Activated effector memory CD4-positive, alpha-beta T cell treated with Interleukin-2 at 50 U/mL for 16 hours (primary cell): ENCODE results near the gene TRERF1.
"Not testable (repeated sequence)": the region's sequence is repeated elsewhere in the genome, so short reads cannot be mapped to it uniquely, and the experiment has no call there.

Source experiments
- DNase-seq: peaks from one replicate; pipeline ENCODE4 v3.0.0-alpha.2; 2020

TRERF1 gene

DNA sequence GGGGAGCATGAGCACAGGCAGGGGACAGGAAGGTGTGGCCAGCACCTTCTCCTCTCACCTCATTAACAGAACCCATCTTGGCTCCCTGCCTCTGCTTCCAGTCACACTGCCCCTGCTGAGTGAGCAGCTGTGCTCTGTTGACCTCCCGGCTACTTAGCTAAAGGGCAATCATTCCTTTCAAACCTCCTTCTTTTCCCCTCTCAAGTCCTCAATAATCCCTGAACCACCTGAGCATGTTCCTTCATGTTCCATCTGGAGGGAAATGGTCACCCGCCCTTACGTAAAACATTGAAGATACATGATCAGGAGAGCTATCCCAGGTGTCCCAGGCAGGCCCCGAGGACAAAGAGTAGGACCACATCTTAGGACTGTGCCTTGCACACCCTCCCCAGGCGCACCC lies 212.4 kb downstream of the TRERF1 start:
- DNase-seq: no peak

DNA sequence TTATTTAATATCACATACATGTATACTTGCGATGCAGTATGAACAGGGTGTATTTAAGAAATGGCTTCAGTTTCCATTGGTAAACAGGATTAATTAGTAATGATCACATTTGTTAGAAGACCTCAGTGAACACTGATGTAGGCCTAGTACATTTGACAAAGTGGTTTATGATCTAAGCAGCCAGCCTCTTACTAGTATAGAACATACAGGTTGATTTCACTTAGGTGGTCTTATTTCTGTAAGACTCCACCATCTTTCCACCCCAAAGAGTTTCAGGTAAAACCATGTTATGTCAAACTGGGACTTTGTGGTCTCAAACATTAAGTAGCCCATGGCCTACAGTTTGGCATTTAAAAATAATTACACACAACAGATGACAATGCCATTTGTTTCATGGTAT lies 213.9 kb downstream of the TRERF1 start:
- no peak for DNase-seq

DNA sequence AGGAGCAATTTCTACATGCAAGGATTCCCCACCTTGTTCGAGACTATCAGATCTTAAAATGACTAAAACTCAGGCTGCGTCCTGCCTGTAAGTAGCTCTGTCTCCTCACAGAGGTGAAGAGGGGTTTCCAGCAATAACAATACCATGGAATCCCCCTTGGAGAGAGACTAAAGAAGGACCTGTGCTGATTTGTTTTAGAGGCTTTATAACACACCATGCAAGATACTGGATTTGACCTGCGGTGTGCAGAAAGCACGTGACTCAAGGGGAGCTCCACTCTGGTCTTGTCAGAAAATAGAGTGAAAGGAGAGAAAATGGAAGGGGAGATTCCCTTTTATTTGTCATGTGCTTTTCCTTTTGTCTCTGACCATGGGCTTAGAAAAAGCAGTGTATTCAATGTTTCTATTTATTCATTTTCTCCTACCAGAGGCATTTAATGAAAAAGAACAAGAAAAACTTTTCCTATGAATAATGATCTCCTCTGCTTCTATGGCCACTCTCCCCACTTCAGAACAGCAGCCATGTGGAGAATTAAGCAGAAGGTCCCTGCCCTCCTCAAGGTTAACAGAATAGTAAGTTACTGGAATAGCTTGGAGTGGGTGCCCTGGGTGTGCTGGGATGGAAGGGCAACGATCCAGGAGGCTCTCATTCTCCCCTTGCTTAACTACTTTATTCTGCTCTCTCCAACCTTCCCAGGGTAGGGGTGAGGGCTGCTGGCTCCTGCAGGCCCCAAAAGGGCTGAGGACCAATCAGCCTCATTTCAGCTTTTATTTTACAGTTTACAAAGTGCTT lies 214.8 kb downstream of the TRERF1 start:
- no peak for DNase-seq

DNA sequence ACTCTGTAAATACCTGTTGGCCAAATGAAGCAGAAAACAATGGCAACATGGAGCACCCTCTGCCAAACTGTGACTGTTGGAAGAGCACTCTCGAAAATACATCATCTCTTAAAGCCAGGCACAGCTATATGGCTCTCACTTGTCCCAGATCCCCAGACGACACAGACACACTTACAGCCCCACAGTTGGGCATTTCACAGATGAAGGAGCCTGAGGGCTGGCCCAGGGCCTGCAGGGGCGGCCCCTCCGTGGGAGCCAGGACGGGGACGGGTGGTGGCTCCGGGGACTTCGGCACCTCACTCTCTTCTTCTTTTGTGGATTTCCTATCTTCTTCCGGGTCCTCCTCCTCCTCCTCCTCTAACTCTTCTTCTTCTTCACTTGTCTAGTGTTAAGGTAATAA lies 215.7 kb downstream of the TRERF1 start:
- DNase-seq: no peak

DNA sequence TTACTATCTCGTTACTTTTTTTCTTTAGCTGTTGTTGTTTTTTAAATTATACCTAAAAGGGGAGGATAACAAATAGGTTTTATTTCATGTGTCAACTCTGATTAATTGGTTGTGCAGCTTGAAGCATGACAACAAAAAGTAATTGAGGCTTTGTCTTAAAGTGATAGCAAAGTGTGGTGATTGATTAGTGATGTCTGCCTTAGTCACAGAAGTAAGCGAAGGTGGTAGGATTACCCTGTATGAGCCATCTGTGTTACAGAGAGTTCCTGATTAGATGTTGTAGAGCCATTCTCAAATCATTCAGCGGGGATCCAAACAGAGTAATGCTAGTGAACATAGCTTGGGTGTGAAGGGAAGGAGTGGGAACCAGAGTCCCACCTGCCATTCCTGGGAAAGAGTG lies 219.7 kb downstream of the TRERF1 start:
- DNase-seq: no peak

DNA sequence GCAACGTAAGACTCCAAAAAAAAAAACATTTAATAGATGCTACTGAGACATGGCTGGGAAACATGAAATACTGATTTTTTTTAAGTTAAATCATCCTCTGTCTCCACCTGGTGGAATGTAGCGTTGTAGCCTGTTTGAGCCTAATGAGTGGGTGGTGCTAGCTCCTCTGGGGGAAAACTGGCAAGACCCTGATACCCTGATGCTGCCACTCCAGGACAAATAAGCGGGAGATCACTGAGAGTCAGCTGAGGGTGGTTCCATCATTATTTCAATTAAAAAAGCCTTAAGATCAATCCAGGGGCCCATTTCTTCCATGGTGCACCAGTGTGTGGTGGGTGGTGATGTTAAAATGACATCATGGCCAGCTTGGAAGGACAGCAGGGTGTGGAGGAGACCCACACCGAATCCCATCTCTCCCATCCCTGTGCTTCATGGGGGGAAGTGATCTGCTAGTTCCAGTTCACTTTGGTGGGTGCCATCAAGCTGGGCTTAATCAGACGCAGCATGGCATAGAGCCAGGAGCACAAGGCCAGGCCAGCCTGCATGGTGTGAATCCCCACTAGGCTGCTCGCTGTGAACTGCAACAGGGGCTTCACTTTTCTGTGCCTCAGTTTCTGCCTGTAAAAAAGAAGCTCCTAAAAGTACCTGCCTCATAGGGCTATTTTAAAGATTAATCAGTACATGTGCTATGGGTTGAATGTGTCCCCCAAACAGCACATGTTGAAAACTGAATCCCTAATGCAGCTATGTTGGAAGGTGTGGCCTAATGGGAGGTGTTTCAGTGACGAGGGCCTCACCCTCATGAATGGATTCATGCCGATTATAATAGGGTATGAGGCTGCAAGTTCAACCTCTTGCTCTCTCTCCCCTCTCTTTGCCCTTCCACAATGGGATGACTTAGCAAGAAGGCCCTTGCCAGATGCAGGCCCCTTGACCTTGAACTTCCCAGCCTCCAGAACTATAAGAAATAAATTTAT lies 221.1 kb downstream of the TRERF1 start:
- no peak for DNase-seq

DNA sequence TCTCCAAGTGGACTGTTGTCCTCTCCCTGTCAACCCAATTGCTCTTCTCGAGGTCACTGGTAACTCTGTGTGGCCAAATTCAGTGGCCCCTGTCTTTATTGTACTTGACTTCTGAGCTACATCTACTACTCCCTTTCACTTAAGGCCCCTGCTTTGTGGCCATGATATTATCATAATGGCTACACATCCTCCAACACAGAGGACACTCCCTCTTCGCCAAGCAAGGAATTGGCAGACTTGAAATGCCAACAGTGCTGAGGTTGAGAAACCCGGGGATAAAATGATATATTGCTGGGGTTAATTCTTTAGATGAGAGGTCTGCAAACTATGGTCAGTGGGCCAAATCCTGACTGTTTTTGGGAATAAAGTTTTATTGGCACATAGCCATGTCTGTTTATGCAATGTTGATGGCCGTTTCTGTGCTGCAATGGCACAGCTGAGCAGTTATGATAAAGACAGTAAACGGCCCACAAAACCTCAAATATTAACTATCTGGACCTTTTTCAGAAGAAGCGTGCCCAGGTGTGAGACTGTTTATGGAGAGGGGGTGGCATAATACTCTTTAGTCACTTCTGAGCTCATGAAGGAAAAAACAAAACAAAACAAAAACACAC lies 222.1 kb downstream of the TRERF1 start:
- DNase-seq: no peak

DNA sequence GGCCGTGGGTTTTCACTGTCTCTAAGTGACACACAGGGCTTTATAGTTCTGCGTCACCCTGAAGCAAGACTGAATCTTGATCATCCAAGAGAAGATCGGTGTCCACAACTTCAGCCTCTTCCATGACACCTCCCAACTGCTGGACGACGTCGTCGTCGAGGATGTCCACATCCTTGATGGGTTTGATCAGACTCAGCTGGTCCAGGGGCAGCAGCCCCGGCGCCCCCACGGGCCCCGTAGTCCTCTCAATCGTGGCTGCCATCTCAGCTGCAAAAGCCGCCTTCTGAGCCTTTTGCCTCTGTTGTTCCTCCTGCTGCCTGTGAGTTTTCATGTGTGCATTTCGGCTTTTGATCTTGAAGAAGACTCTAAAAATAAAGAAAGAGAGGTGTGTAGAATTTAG lies 223.4 kb downstream of the TRERF1 start:
- no peak for DNase-seq

DNA sequence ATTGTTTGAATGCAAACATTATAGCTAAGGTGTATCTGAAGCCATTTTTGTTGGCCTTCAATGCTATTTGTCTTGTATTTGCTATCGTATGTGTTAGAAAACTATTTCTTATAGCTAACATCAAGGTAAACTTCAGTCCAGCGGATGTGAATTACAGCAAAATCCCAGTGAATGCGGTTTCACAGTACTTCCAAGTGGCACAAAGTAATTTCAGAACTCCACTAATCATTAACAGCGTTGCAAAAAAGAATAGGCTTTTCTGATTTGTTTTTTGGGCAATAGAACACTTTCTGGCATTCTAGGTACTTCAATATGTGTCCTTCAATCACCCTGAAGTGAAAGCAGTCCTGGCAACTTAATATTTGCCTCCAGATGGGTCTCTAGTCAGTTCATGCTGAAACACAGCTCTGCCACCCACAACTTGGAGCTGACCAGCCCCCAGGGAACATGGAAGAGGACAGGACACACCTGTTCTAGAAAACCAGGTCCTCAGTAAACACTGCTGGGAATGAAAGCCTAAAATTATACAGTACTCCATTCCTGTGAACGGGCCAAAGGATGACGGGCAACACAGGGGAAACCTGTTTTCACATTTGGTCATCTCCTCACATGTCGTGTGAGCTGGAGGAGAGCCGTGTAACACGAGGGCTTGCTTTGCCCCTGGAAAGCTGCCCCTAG lies 224.4 kb downstream of the TRERF1 start:
- no peak for DNase-seq

DNA sequence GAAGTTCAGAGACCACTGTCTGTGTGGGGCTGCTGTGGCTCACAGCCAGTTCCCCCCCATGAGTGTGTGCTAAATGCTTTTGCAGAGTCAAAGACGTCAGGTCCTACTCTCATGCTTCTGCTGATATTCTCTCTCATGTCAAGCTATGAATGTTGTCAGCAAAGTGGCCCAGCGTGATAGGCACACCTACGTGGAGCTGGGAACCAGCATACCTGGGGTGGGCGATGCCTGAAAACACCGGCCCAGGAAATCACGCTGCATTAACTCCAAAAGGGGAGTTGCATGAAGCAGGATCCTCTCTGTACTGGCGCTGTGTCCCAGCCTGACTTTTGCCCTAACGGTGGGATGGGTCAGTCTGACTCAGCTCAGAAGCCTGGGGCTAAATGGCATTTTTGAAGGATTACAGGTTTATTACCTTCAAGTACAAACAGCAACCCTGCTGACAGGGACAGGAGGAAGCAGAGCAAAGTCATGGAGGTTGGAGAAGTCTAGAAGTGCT lies 225.0 kb downstream of the TRERF1 start:
- no peak for DNase-seq

DNA sequence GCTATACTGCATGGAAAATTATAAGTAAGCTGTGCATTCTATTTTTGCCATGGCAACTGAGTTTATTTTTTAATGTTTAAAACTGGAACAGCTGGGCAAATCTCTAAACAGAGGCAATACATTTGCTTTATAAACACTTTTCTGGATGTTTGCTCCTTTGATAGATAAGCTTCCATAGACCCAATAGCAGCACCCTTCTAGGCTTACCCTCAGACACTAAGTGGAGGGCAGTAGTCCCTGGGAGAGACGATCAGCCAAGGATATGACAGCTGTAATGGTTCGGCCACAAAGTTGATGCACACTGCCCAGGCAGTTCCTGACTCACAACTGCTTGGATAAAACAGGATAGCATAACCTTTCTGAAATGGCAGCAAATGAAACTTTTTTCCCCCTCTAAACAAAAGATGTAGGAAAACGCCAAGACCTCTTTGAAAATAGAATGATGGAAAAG lies 225.5 kb downstream of the TRERF1 start:
- no peak for DNase-seq

DNA sequence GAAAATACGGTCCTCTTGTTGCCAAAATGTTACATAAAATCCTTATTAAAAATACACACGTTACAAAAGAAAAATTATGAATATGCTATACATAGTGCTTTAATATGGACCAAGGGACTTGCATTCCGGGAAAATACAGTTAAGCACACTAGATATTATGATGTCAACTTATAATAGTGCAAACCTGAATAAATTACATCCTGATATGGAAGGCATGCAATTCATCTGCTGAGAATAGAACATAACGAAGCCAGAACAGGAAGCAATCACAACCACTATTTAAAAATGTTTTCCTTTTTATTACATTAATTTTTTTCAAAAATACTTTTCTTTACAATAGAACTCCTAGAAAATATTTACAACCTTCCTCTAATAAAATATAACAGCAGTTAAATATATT lies 226.3 kb downstream of the TRERF1 start:
- no peak for DNase-seq

DNA sequence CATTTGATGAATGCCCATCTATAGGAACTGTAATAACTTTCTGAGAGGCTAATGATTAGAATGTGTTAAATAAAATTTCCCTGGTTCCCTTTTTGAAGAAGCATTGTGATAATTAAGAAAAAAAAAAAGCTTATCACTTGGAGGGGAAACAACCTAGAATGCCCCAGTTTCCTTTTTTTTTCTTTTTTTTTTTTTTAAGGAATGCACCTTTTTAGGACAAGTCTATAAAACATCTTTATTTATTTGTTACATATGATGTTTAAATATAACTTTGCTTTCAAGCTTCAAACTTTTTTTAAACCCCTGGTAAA lies 226.7 kb downstream of the TRERF1 start:
- DNase-seq: no peak

DNA sequence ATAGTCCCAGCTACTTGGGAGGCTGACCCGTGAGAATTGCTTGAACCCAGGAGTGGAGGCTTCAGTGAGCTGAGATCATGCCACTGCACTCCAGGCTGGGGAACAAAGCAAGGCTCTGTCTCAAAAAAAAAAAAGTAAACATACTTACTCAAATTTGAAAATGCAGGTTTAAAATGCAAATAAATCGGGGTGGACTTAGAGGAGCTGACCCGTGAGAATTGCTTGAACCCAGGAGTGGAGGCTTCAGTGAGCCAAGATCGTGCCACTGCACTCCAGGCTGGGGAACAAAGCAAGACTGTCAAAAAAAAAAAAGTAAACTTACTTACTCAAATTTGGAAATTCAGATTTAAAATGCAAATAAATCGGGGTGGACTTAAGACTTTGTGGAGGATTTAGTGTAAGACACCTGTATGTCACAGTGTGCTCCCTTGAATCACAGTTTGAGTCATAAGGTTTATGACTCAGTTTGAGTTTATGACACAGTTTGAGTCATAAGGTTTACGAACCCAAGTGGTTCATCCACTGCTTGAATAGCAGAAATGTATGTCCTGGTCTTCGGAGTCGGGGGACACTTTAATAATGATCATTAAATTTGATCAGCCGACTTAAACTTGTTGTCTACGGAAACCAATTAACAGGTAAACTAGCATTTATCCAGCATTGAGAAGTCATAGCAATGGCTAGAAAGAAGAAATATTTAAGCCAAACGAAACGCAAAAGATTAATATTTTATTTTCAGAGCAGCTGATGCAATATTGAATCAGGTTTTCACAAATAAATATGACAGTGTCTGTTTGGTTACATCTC lies 227.3 kb downstream of the TRERF1 start:
- no peak for DNase-seq

DNA sequence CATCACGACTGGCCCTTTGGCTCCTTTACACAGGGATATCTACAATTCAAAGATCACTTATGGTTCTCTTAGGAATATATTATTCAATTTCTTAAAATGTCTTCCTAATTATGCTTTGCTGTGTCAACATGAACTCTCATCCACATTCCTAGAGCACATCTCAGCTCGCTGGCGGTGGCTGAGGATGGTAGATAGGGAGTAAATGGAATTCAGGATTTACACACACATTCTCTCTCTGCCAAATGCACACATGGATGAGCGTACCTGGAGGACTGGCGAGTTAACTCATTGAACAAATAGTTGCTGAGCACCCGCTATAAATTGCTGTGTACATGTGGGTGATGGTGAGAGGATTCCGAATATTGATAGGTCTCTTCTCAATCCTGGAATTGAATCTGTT lies 229.3 kb downstream of the TRERF1 start:
- DNase-seq: no peak

DNA sequence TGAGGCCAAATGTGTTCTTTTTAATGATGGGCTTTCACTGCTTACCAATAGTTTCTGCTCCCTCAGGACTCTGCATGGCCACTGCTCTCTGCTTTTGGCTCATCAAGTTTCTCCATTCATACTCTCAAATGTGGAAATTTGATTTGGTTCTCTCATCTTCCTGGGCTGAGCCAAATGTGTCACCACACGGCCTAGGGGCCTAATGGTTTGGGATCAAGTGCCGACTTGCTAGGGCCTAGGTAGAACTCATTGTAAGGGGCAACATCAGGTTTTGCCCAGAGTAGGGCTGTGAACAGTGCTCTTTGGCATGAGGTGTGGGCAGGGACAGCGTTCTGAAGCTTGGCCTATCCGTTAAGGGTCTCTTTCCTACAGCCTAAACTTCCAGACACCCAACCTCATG lies 230.2 kb downstream of the TRERF1 start:
- DNase-seq: no peak

DNA sequence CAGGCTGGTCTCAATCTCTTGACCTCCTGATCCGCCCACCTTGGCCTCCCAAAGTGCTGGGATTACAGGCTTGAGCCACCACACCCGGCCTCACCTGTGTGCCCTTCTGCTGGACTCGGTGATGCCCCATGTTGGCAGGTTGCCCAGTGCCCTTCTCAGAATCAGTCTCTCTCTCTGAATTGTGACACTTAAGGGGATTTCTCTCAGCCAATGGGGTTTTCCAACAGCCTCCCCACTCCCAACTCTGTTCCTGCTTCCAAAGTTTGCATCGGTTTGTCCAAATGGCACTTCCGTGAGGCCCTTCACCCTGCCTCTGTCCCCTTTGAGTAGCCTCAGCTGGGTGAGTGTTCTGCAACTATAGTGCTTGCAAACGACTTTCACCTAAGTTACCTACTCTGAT lies 230.9 kb downstream of the TRERF1 start:
- DNase-seq: no peak

DNA sequence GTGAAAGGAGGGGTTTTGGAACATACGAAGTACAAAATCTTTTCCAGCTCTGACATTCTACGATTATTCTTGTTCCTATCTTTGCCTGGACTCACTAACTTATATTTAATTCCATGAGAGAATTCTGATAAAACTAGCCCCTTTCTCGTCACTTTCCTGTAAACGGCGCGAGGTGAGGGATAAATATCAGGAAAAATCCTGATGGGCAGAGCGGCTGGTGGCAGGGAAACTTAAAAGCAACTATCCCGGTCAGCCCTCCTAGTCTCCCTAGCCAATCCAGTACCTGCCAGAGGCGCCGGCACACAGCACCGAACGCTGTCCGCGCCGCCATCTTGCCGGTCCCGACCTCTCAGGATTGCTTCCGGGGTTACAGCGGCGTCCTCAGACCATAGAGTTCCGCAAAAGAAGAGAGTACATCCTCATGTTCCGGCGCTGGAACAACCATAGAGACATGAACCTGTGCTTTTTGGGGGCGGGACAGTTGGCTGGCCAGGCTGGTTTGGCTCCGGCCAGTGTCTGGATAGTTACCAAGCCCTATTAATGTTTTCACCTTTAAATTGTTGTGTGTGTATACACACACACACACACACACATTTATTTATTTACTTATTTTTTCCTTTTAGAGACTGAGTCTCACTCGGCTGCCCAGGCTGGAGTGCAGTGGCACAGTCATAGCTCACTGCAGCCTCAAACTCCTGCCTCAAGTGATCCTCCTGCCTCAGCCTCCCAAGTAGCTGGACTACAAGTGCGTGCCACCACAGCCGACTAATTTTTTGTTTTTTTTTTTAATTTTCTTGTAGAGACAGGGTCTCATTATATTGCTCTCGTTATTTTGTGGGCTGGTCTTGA lies 234.0 kb downstream of the TRERF1 start, which contains the start of gene MRPS10:
Gene MRPS10, minus strand, starts transcription at position 343 of the 849 bp plus-strand sequence. Its CDS starts 12 bp downstream, at position 331.
- DNase-seq: peak; percentile 83

DNA sequence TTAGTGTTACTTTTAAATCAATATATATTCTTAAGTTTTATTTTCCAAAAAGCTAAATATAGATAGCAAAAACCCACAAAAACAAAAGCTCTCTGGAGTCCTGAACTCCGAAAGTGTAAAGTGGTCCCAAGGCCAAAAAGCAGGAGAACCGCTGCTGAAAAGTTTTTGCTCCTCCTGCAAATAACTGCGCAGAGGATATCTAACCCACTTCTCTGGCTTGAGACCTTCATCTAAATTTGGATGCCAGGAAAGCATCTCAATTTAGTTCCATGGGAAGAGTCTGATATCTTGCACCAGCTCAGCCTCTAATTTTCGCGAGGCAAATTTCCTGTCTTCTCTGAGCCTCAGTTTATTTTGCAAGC lies 234.6 kb downstream of the TRERF1 start:
- DNase-seq: no peak

DNA sequence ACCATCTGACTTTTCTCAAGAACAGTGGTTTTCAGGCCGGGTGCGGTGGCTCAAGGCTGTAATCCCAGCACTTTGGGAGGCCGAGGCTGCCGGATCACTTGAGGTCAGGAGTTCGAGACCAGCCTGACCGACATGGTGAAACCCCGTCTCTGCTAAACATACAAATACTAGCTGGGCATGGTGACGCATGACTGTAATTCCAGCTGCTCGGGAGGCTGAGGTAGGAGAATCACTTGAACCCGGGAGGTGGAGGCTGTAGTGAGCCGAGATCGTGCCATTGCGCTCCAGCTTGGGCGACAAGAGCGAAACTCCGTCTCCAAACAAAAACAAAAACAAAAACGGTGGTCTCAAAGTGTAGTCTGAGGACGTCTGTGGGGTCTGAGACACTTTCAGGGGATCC lies 235.2 kb downstream of the TRERF1 start:
- DNase-seq: not testable (repeated sequence)

DNA sequence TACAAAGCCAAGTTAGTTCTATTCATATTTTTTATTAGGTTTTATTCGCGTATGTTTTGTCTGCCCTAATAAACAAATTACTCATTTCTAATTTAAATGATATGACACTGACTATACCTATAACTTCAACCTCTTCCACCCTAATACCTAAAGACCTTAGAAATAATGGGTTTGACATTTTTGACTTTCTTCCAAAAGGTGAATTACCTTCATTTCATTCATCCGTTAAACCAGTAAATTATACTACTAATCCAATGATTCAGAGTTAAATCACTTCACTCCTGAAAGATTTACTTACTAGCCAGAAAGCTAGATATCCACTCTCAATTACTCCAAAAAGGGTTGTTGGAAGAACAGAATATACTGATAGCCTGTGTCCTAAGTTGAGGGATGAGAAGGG lies 239.3 kb downstream of the TRERF1 start:
- no peak for DNase-seq
